Panc1 (cell line): ENCODE measurements around the gene ZGRF1.

ENCODE experiments used
- CTCF ChIP-seq: fragments of 450-650 bp; IDR thresholded peaks from 2 replicates; pipeline ENCODE4 v1.5.1; 2017; ENCODE audit warnings: mild to moderate bottlenecking
- POLR2AphosphoS5 ChIP-seq: IDR thresholded peaks from 2 replicates; pipeline ENCODE4 v1.6.1; 2012; ENCODE audit warnings: mild to moderate bottlenecking, low read depth, low read length, moderate library complexity
- SIN3A ChIP-seq: IDR thresholded peaks from 2 replicates; pipeline ENCODE4 v1.6.1; 2012; ENCODE audit warnings: low read depth, mild to moderate bottlenecking, low read length, moderate library complexity, borderline replicate concordance; ENCODE audit not compliant: insufficient read depth

- TF ChIP-seq CTCF = no peak
- TF ChIP-seq POLR2AphosphoS5 = no peak
- TF ChIP-seq SIN3A = no peak
Measured at GRCh38 chr4:112531146-112531545, 105.6 kb downstream of the ZGRF1 start.
